T-helper 2 cell (primary cell): ENCODE results near the gene SKIDA1.
A peak's percentile ranks its signal among the peaks of the same experiment; 100 is the strongest.

Source experiments
- DNase-seq, 5 experiments: peaks; one replicate each; pipeline versions ENCODE4 v3.0.0 to v3.0.0-alpha.2; 2012 to 2022

The SKIDA1 gene

DNA sequence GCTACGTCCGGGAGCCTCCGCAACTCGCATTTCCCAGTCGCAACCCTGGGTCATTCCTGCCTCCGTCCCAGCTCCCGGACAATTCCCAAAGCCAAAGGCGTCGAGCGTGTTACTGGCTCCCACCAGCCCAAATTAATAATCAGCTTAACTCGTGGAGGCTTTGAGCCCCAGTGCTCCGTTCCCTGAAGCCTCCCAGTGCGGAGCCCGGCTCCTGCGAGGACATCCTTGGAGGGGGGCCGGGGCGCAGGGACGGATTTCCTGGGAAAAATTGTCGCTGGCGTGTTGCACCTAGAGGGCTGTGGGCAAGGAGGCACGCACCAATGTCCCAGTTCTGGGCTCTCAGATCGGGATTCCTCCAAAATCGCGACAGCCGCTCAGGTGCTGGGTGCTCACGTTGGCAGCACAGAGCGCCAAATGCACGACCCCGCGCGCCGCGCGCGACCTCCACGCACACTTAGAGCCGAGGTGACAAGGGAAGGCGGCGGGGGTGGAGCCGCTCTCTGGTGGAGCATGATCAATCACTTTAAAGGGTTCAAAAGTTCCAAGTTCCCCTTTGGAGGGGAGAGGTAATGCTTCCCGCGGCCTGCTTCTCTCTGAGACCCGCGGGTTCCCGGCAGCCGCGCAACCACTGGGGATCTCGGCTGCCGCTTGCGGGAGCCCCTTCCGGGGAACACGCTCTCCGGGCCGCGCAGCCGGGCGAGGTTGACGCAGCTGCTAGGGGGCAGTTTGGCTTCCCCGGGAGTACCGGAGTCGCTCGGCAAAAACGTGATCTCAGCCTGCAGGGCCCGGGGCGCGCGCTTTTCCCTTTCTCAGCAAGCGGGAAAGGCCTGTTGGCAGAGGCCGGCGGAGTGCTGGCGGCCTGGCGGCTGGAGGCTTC is 25.5 kb downstream of the SKIDA1 start:
- no peak for DNase-seq

DNA sequence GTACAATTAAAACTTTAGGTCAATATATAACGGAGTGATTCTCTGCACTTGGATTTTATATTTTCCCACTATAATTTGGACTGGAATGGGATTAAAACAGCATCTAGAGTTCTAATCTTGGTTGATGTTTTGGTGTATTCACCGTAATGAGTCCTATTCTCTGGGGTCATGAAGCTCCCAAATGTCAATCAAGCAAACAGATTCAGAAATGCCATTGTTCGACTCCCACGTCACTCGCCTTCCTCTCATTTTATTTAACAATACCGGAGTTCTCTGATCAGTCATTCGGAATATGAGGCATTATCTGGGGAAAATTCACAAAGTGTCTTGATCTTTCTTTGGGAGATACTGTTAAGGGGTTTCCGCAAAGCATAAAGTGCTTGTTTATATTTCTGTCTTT is 26.5 kb downstream of the SKIDA1 start:
- DNase-seq: no peak

DNA sequence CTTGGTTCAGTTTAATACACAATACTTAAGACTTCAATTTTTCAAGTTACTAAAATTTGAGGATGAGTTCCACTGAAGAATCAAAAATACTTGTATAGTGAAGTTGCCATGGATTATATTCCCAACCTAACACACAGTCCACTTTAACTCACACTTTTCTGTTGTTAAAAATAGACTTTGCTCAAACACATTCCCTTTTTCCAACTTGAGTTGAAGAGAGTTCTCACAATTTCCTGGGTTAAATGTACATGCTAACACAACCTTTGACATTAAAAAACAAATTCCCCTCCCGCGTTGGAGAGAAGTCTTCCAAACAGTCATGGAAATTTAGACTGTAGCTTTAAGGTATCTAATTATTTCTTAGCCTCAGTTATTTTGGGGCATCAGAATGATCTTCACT is 27.1 kb downstream of the SKIDA1 start:
- DNase-seq: no peak

DNA sequence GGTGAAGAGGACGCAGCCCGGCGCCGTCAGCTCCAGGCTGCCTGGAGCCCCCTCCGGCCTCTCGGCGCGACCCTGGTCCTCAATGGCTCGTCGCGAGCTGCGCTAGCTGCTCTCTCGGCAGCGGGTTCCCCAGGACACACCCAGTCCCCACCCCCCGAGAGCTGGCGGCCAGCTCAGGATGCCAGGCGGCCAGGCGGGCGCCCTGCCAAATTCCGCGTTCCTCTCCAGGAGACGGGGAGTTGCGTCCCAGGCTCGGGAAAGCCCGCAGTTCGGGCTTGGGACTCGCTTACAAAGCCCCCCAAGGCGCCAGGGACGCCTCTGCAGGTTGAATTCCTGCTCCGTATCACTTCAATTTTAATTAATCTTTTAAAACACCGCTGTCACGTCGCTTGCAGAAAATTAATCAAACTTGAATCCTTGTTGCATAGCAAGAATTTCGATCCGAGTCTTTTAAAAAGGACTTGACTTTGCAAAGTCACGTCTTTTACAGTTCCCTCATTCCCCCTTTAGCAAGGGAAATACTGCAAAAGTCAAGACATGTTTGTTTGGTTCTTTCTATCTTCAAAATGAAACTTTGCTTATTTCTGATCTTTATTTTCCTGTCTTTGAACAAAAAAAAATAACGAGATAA is 28.2 kb downstream of the SKIDA1 start:
- peak in 1 of 5 experiments; percentile 24 for DNase-seq

DNA sequence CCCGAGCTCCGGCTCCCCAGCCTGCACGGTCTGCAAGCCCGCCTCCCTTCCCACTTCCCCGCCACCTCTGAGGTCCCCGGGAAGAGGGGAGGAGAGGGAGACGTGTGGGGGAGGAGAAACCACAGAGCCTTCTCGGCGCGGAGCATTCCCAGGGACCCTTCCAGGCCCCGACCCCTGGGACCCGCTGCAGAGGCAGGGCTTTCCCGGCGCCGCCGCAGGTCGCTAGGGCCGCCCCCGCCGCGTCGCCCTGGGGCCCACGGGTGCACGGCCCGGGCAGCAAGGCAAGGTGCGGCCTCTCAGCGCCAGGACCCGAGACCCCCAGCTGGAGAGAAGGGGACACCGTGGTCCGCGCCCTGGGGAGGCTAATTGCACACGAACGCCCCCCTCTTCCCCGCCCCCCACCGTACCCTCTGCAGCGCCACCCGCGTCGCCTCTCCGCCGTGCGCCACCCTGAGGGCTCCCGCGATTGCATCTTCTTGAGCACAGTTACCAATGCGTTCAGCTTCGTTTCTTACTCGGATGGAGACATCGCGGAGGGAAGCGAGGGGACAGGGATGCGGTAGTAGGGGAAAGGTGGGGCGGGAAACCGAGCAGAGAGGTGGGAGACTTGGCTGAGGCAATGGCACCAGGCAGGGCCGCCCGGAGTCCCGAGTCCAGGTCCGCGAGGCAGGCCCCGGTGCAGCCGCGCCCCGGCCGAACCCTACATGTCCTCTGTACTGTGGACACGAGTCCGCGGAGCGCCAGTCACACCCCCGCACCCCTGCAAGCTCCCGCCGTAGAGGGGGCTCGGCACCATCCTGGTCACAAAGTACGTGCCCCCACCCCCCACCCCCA is 28.9 kb downstream of the SKIDA1 start:
- peak; percentile 29 to 73 (median 39) for DNase-seq

DNA sequence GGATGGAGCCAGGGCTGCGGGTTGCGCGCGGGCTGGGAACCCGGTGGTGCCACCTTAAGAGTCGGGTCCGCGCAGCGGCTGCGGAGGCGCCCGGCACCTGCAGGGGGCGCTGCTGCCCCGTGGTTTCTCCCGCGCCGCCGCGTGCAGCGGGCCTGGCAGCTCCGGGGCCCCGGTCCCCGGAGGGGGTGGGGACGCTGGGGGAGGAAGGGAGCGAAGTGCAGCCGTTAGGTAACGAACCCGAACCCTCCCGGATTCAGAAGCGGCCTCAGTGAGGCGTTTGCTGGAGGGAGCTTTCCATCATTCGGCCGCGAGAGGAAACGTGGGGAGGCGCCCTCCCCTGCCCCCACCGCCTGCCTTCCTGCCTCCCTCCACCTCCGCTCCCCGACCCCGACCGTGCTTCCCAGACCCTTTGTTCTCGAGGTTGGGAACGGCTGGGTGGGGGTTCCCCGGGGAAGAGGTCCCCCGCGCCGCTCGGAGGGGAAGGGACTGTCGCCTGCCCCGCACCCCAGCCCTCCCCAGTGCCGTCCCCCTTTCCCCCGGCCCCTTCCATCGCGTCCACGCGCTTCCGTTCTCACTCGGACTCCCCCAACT is 29.6 kb downstream of the SKIDA1 start:
- peak; percentile 76 to 84 (median 81) for DNase-seq

DNA sequence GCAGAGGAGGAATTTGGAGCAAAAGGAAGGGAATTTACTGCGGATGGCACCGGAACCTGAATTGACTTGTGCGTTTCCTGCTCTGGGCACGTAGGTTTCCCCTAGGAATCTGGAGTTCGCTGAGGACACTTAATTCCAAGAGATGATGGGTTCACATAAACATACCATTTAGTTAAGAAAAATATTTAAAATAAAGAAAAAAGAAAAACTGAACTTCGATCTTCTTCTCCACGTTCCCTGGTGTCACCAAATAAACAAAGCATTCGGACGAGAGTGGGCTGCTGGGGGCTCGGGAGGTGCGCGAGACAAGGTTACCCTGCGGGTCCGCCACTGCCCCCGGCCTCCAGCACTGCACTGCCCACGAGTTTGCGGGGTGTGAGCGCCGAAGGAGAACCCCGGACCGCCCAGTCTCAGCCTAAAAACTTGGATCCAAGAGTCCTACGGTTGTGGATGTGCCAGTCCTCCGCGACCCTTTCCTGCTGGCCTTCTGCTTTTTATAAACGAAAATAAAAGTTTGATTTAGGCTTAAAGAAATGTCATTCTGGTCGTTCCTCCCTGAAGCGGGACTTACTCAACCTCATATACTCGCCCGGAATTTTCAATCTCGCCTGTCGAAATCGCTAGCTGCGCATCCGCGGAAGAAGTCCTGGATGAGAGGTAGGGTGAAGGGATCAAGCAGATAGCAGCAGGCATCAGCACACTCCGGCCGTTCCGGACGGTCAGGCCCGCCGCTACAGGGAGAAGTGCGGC is 30.3 kb downstream of the SKIDA1 start:
- no peak for DNase-seq

DNA sequence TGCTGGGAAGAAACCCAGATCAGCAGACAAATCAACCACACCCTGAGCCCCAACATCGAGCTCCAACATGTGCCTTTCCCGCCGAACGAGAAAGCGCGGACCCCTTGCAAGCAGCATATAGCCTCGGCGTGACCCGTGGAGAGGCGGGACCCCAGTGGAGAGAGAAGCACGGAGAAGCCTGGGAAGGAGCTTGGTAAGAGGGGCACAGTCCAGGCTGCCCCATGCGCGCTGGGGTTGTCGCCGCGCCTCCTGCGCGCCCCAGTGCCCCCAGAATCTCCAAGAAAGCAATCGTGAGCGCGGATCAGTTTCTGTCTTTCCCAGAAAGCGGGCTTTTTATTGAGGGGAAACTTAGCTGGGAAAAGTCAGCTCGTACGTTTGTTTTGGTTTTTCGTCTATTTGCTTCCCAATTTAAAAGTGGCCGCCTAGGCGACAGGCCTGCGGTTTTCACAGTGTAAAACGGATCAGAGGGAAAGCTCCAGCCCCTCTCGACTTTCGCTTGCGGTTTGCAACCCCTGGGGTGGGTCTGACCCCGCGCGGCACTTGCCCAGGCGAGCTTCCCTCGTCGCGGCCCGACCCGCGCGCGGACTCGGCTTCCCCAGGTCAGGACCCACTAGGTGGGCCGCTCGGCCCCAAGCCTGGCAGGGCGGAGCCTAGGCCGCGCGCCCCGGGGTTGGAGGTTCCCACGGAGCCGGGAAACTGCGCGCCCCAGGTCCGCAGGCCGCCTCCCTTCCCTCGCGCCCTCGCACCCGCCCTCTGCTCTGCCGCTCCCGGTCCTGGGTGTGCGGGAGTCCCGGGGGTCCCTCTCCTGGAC is 31.1 kb downstream of the SKIDA1 start:
- no peak for DNase-seq

DNA sequence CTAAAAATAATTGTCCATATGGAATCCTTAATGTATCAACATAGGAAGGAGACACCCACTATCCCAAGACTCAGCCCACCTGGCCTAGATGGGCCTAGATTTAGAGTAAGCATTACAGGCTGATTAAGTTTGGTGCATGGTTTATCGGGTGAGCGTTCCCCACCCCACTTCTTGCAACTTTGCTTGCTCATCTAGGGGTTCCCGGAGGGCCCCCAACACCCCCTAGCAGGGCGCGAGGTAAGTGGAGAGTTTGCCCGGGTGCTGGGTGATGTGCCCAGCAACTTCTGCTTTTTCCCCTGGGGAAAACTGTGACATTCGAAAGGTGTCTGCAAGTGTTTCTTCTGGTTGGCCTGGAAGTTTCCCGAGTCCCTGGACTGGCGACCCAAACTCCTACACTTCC is 31.7 kb downstream of the SKIDA1 start:
- no peak for DNase-seq

DNA sequence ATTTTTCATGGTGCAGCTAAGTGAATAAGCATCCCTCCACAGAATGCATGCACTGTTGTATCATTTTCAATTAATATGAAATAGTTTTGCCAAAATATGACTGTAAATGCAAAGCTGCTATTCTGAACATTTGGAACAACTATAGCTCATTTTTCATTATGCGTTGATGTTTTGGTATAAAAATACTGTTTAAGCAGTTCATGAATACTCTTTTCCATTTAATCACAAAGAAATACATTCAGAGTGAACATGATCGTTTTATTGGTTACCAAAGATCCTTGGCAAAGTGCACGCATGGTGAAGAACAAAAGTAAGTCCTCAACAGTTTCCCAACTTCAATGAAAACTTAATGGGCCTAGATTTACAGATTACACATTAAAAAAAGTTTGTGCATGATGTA is 33.1 kb downstream of the SKIDA1 start:
- no peak for DNase-seq

DNA sequence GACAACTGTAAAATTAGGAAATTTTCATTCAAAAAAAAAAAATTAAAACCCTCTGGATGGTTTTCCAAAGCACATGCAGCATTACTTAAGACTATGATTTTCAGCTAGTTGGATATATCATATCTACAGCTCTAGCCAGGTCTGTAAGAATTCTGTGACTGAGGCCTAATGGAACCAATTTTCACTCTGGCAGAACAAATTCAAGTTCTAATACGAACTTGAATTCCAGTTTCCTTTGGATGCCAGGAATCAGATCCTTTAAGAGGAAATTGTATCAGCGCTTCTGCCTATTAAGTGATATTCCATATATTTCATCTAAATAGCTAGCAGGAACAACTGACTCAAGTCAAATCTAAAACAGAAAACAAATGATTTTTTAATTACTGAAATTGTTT is 34.8 kb downstream of the SKIDA1 start:
- DNase-seq: no peak

DNA sequence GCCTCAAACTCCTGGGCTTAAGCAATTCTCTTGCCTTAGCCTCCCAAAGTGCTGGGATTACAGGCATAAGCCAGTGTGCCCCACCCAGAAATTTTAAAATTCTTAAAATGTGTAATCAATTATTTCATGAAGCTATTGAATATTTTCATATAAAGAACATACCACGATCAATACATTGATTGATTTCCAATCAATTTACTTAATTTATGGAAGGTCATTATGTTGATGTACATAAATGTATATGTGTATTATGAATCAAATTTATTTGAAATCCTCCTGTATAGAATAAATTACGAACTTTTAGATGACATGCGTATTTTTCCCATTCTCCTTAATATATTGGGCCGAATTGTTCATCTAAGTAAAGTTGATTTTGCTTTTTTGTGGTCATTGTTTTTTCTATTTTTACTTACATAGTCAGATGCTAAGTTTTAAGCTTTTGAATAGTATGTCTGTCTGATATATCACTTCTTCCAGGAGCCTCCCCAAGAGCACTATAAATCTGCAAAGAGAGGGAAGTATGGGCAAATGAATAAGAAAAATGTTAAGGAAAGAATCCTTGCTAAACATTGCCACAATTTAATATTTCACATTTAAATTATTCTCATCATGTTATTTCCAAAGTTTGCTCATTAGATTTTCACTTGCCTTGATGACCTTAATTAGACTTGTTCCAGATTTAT is 35.3 kb downstream of the SKIDA1 start:
- DNase-seq: no peak

DNA sequence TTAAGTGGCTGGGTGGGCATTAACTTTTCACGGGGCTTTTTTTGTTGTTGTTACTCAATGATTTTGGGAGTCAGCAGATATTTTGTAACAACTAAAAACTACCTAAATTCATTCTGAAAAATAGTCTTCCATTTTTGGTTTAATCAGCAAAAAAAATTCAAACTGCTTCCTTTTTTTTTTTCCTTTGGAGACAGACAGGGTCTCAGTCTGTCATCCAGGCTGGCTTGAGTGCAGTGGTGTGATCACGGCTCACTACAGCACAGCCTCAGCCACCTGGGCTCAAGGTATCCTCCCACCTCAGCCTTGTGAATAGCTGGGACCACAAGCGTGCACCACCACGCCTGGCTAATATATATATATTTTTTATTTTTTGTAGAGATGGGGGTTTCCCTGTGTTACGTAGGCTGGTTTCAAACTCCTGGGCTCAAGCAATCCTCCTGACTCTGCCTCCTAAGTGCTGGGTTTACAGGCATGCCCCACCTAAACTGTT is 36.5 kb downstream of the SKIDA1 start:
- no peak for DNase-seq

DNA sequence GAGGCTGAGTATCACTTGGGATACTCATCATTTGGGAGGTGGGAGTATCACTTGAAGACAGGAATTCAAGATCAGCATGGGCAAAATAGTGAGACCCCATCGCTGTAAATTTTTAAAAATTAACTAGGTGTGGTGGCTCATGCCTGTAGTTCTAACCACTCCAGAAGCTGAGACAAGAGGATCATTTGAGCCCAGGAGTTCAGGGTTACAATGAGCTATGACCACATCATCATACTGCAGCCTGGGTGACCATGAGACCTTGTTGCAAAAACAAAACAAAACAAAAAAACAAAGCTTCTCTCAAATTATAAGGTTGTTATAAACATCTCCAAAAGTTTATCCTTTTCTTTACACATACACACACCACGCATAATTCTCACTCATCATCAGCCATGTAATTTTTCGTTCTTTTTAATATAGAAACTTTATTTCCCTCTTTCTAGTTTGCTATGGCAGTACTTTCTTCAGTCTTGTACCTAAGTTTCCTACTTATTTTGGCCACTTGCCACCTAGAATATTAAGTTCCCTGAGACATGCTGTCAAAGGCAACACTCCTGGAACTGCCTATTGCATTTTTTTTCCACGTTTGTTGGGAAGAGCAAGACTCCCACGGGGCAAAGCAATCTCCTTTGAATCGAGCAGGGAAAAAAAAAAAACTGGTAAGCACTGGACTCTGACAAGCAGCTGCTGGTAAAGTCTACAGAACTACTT is 37.1 kb downstream of the SKIDA1 start:
- DNase-seq: no peak

DNA sequence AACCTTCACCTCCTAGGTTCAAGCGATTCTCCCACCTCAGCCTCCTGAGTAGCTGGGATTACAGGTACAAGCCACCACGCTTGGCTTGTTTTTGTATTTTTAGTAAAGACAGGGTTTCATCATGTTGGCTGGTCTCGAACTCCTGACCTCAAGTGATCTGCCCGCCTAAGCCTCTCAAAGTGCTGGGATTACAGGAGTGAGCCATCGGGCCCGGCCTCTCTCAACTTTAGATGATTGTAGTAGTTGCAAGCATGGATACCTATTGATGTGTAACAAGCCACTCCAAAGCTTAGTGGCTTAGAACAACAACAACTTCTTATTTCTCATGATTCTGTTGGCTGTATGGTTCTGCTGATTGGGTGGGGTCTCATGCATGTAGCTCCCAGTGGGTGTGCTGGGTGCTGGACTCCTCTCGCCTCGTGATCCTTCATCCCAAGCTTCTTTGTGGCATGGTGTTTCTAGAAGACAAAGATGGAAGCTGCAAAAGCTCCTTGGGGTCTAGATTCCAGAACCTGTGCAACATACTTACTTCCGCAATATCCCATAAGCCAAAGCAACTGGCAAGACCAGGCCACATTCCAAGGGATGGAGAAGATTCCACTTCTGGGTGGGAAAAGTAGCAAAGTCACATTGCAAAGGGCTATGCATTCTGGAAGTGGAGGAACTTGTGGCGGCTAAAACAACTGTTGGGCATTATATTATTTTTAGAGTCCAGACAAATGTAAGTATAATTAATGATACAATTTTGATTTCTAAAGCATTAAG is 37.9 kb downstream of the SKIDA1 start:
- no peak for DNase-seq

DNA sequence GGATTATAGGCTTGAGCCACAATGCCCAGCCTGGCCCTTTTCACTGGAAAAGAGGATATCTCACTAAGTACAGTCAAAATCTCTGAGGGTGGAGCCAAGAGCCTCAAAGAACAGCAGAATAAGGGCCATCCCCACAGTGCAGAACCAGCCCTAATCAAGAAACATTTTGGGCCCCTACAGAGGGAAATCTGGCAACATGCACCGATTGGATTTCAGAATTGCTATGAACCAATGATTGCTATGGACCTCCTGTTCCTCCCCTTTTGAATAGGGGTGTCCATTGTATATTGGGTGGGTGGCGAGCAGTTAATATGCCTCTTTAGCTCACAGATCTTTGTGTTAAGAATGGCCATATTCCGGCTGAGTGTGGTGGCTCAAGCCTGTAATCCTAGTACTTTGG is 42.7 kb downstream of the SKIDA1 start:
- DNase-seq: no peak

DNA sequence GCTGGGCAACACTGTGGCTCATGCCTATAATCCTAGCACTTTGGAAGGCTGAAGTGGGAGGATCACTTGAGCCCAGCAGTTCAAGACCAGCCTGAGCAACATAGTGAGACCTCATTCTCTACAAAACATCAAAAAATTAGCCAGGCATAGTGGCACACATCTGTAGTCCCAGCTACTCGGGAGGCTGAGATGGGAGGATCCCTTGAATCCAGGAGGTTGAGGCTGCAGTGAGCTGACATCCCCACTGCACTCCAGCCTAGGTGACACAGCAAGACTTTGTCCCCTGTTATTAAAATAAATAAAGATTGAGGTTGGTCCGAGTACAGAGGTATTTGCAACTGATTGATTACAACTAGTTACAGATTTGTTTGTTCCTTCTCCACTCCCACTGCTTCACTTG is 44.1 kb downstream of the SKIDA1 start:
- DNase-seq: no peak

DNA sequence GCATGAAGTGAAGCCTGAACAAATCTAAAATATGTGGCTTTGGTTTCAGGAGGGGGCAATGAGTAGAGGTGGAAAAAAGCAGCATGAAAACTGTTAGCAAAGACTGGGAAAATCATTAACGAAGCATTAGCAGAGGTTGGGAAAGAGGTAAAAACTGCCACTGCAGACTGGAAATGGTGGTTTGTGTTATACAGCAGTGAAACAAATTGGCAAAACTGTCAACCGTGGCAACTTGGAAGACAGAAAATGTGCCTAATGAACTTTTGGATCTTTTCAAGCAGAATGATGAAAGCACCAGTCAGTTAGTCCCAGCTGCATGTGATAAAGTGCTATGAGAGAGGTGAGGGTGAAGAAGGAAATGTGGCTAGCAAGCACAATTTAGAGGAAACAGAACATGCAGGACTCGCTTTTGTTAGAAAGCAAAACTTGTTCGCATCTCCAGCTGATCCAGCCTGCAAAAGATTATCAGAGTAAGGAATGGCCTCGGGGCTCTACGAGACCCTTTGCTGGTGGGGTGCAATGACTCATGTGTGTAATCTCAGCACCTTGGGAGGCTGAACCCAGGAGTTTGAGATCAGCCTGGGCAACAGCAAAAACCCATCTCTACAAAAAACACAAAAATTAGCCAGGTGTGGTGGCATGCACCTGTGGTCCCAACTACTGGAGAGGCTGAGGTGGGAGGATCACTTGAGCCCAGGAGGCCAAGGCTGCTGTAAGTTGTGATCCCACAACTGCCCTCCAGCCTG is 45.7 kb downstream of the SKIDA1 start:
- no peak for DNase-seq
